Liver (tissue), 5 donors: Measurements from ENCODE around the gene SLC27A4. TPM values are rescaled to one million over a fixed set of nuclear protein-coding genes. Genes with fewer than 3 reads are reported as not detected.

Experiments
- ATF3 ChIP-seq: IDR thresholded peaks from 2 replicates; pipeline ENCODE4 v1.6.1; 2016; ENCODE audit warnings: antibody characterized with exemption
- EGR1 ChIP-seq, 2 donors: IDR thresholded peaks; 2 replicates each; pipeline ENCODE4 v1.6.1; 2016 to 2018; ENCODE audit warnings: antibody characterized with exemption in 2 of 2, low read depth in 2 of 2
- FOXA1 ChIP-seq: IDR thresholded peaks from 2 replicates; pipeline ENCODE4 v1.6.1; 2016; ENCODE audit warnings: antibody characterized with exemption
- GABPA ChIP-seq, 2 donors: IDR thresholded peaks in 1 of 2; conservative IDR thresholded peaks in 1 of 2; 2 replicates each; pipeline ENCODE4 v1.6.1; 2016; ENCODE audit warnings: antibody characterized with exemption in 2 of 2, mild to moderate bottlenecking in 1 of 2, moderate library complexity in 1 of 2
- HNF4A ChIP-seq, 2 donors: conservative IDR thresholded peaks; 2 replicates each; pipeline ENCODE4 v1.6.1; 2016; ENCODE audit warnings: antibody characterized with exemption in 2 of 2, mild to moderate bottlenecking in 2 of 2
- HNF4G ChIP-seq: IDR thresholded peaks from 2 replicates; pipeline ENCODE4 v1.6.1; 2016; ENCODE audit warnings: antibody characterized with exemption
- JUND ChIP-seq, 2 donors: IDR thresholded peaks; 2 replicates each; pipeline ENCODE4 v1.6.1; 2016; ENCODE audit warnings: antibody characterized with exemption in 2 of 2
- SP1 ChIP-seq: IDR thresholded peaks from 2 replicates; pipeline ENCODE4 v1.6.1; 2018; ENCODE audit warnings: antibody characterized with exemption, mild to moderate bottlenecking
- polyA plus RNA-seq, 2 donors: library from polyadenylated mRNA; stranded (reverse) in 1 of 2; unstranded in 1 of 2; fragments of 200-250 nt in 1 of 2; fragments of >200 nt in 1 of 2; fragmentation: Nextera tagmentation in 1 of 2; extraction: Ambion mirVana in 1 of 2; gene quantifications; one replicate each; pipeline versions ENCODE4 v1.2.1 to v1.2.3, GENCODE V29; 2013 to 2015
- total RNA-seq, 2 donors: library from RNA; depleted of rRNA; stranded (reverse); fragments of >200 nt; gene quantifications; one replicate each; pipeline ENCODE4 v1.2.3, GENCODE V29; 2014
- TF ChIP-seq, protein P1 (sequence below): fragments of 150-350 bp; IDR thresholded peaks from 2 replicates; pipeline ENCODE4 v1.5.1; 2017; ENCODE audit warnings: improper control_type of control experiment, low read depth, low read length; ENCODE audit not compliant: missing input control
- donor health status: healthy.
- donor health status: healthy.
- donor health status: healthy.

SLC27A4 gene
- total and polyA plus RNA-seq, 4 donors = 5.9 to 36.4 (median 14.7) TPM

DNA sequence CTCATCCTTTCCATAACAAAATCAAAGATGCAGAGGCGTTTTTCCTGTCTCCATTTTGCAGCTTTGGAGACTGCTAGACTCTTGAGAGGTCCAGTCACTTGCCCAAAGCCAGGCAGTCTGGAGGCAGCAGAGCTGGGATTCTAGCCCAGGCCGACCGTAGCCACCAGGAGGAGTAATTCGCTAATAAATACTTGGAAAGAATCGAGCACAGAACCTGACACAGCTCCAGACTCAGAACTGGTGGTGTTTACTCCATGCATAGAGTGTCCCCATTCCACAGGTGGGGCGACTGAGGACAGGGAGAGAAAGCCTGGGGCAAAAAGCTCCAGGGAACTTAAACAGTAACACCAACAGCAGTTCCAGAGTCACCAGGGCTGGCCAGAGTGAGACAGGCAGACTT is 69.7 kb downstream of the SLC27A4 start (continued):
- TF ChIP-seq, protein P1, sequence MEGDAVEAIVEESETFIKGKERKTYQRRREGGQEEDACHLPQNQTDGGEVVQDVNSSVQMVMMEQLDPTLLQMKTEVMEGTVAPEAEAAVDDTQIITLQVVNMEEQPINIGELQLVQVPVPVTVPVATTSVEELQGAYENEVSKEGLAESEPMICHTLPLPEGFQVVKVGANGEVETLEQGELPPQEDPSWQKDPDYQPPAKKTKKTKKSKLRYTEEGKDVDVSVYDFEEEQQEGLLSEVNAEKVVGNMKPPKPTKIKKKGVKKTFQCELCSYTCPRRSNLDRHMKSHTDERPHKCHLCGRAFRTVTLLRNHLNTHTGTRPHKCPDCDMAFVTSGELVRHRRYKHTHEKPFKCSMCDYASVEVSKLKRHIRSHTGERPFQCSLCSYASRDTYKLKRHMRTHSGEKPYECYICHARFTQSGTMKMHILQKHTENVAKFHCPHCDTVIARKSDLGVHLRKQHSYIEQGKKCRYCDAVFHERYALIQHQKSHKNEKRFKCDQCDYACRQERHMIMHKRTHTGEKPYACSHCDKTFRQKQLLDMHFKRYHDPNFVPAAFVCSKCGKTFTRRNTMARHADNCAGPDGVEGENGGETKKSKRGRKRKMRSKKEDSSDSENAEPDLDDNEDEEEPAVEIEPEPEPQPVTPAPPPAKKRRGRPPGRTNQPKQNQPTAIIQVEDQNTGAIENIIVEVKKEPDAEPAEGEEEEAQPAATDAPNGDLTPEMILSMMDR = no peak
- TF ChIP-seq JUND (IDR thresholded peaks at IDR 0.05) (no peak), GABPA (IDR thresholded peaks at IDR 0.05 in 1 of 2, conservative IDR thresholded peaks at IDR 0.05 in 1 of 2) (no peak), EGR1 (IDR thresholded peaks at IDR 0.05; ENCODE audit: low read depth in 2 of 2) (no peak), HNF4A (conservative IDR thresholded peaks at IDR 0.05) (no peak), FOXA1 (no peak), ATF3 (no peak), SP1 (no peak), HNF4G (no peak)

Other genes starting within 250 kb of the SLC27A4 start
- 10 to 100 TPM; 22.8 to 34.7 TPM for gene PTGES2, start 212.8 kb upstream of the SLC27A4 start, total RNA-seq
- gene PTGES2, start 212.8 kb upstream of the SLC27A4 start, polyA plus RNA-seq = 10 to 100 TPM; 28.2 to 41.1 TPM
- 1 to 10 TPM; 7.0 to 10.0 TPM for gene LCN2, start 191.1 kb upstream of the SLC27A4 start, total RNA-seq
- 10 to 100 TPM; 10.8 to 64.5 TPM for gene LCN2, start 191.1 kb upstream of the SLC27A4 start, polyA plus RNA-seq
- gene BBLN, start 180.3 kb upstream of the SLC27A4 start, total RNA-seq = 10 to 100 TPM; 13.4 to 23.6 TPM
- gene BBLN, start 180.3 kb upstream of the SLC27A4 start, polyA plus RNA-seq = 10 to 100 TPM; 41.1 to 42.1 TPM
- gene CIZ1, start 149.0 kb upstream of the SLC27A4 start, total RNA-seq = 10 to 100 TPM; 12.5 to 15.5 TPM
- gene CIZ1, start 149.0 kb upstream of the SLC27A4 start, polyA plus RNA-seq = 10 to 100 TPM; 13.6 to 13.8 TPM
- gene DNM1, start 137.1 kb upstream of the SLC27A4 start, total RNA-seq = 1 to 10 TPM; 1.6 to 5.9 TPM
- gene DNM1, start 137.1 kb upstream of the SLC27A4 start, polyA plus RNA-seq = under 1 TPM; 0.29 to 0.68 TPM
- gene GOLGA2, start 64.5 kb upstream of the SLC27A4 start, total RNA-seq = 10 to 100 TPM; 21.9 to 45.7 TPM
- 10 to 100 TPM; 14.4 to 34.0 TPM for gene GOLGA2, start 64.5 kb upstream of the SLC27A4 start, polyA plus RNA-seq
- gene SWI5, start 64.3 kb upstream of the SLC27A4 start, total RNA-seq = 10 to 100 TPM; 10.7 to 12.2 TPM
- 10 to 100 TPM; 20.2 to 34.0 TPM for gene SWI5, start 64.3 kb upstream of the SLC27A4 start, polyA plus RNA-seq
- gene TRUB2, start 18.1 kb upstream of the SLC27A4 start, total RNA-seq = 10 to 100 TPM; 12.7 to 13.3 TPM
- gene TRUB2, start 18.1 kb upstream of the SLC27A4 start, polyA plus RNA-seq = 10 to 100 TPM; 25.4 to 35.8 TPM
- 10 to 100 TPM; 12.8 to 31.4 TPM for gene COQ4, start 17.7 kb upstream of the SLC27A4 start, total RNA-seq
- gene COQ4, start 17.7 kb upstream of the SLC27A4 start, polyA plus RNA-seq = 10 to 100 TPM; 36.2 to 53.3 TPM
- gene URM1, start 30.8 kb downstream of the SLC27A4 start, total RNA-seq = 10 to 100 TPM; 12.1 to 17.3 TPM
- 10 to 100 TPM; 21.8 to 35.0 TPM for gene URM1, start 30.8 kb downstream of the SLC27A4 start, polyA plus RNA-seq
- gene CERCAM, start 80.3 kb downstream of the SLC27A4 start, total RNA-seq = 1 to 10 TPM; 1.6 to 1.9 TPM
- 1 to 10 TPM; 1.1 to 2.9 TPM for gene CERCAM, start 80.3 kb downstream of the SLC27A4 start, polyA plus RNA-seq
- gene ODF2, start 115.5 kb downstream of the SLC27A4 start, total RNA-seq = 10 to 100 TPM; 19.8 to 21.8 TPM
- 10 to 100 TPM in 1 of 2 donors, 1 to 10 TPM in 1; 5.7 to 13.6 TPM for gene ODF2, start 115.5 kb downstream of the SLC27A4 start, polyA plus RNA-seq
- 10 to 100 TPM; 15.6 to 19.5 TPM for gene GLE1, start 164.2 kb downstream of the SLC27A4 start, total RNA-seq
- gene GLE1, start 164.2 kb downstream of the SLC27A4 start, polyA plus RNA-seq = 10 to 100 TPM in 1 of 2 donors, 1 to 10 TPM in 1; 5.3 to 10.0 TPM
- gene SPTAN1, start 212.1 kb downstream of the SLC27A4 start, total RNA-seq = 10 to 100 TPM; 76.9 to 86.5 TPM
- gene SPTAN1, start 212.1 kb downstream of the SLC27A4 start, polyA plus RNA-seq = 10 to 100 TPM; 31.3 to 43.8 TPM